Measurements from ENCODE around the gene NTS.

DNA sequence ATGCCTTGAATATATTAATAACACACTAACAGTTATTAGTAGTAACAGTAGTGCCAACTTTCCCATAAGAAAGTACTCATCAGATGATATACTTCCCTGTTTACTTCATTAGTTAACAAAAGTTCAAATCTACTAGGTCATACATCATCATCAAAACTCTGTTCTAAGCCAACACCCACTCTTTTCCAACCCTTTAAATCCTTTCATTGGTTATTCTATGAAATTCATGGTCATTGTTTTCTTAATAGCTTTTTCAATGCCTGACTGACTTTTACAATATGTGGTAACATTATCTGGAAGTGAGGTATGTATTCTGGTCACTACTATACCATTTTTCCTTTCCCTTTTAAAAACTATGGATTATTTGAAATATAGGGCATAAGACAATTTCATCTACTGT is 9.7 kb downstream of the NTS start:
- TF ChIP-seq CTCF (IDR thresholded peaks at IDR 0.05; ENCODE audit: insufficient read depth, low read length, poor library complexity, severe bottlenecking) (no peak), EZH2phosphoT487 (conservative IDR thresholded peaks at IDR 0.05; ENCODE audit: low read length) (no peak)
